Measurements from ENCODE around the gene DNAJC7.

The DNAJC7 gene, protein sequence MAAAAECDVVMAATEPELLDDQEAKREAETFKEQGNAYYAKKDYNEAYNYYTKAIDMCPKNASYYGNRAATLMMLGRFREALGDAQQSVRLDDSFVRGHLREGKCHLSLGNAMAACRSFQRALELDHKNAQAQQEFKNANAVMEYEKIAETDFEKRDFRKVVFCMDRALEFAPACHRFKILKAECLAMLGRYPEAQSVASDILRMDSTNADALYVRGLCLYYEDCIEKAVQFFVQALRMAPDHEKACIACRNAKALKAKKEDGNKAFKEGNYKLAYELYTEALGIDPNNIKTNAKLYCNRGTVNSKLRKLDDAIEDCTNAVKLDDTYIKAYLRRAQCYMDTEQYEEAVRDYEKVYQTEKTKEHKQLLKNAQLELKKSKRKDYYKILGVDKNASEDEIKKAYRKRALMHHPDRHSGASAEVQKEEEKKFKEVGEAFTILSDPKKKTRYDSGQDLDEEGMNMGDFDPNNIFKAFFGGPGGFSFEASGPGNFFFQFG

DNA sequence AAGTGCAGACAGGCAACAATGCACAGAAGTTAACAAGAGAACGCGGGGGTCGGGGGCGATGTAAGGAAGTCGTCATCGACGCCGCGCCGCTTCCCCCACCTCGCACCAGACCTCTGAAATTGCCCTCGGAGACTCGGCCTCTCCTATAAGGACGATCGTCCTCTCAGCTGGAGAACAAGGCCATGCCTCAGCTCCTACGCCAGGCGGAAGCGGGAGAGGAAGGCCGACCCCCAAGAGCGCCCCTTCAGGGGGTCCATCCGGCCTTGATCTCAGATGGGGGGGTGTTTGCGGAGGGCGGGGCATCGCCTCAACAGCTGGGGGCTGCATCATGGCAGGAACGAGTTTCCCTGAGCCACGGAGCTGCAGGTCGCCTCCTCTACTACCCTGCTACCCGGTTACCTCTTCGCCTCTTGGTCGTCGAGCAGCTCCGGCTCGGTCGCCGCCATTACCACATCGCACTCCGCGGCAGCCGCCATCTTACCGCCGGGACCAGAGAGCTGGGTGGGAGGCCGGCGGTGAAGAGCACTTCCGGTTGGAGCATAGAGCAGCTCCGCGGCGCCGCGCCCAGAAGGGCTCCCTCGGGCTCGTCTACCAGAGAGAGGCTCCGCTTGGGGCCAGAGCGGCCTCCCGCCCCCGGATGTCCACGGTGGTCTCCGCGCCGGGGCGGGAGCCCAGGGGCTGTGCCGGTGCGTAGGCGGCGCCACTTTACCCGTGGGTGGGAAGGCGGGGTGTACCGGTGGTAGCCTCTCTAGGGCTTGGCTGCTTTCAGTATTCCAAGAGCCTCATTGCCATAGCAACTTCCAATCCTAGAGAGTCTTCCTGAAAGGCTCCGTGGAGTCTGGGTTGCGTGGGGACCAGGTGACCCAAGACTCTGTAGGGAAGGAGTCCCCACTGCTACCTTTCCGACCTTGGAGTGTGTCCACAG is at the start of gene DNAJC7:
Gene DNAJC7, minus strand, starts transcription at position 499 of the 925 bp plus-strand sequence. Its CDS starts 23 bp downstream, at position 476.
- DNase-seq = peak; percentile 95

DNA sequence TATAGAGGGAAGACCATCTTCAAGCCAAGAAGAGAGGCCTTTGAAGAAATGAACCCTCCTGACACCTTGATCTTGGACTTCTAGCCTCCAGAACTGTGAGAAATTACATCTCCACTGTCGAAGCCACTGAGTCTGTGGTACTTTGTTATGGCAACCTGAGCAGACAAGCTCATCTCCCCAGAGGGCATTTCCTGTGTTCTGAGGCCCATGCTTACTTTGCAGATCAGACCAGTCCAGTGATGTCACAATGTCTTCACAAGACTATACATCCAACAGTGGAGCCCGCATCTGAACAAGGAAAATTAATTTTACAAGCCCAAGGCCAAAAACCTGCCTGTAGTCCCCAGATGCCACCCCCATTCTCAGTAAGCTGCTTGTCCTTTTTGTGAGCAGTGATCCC is 48.0 kb upstream of the DNAJC7 start:
- no peak for DNase-seq

DNA sequence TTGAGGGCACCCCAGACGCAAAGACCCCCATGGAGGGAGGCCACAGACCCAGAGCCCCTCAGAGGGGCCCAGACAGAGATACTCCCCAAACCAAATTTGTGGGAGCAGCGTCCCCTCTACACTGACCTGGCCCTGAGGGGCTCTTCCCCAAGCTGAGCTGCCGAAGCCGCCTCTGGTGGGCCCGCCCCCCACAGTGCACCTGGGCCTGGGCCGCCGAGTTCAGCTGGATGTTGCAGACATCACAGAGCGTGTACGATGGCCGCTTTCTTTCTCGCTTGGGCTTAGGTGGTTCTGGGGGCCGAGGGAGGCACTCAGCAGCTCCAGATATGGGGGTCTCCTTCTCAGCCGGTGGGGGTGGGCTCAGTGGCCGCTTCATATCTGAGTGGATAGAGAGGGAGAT is 45.4 kb upstream of the DNAJC7 start:
- no peak for DNase-seq

- DNase-seq = no peak
Measured at GRCh38 chr17:42061646-42062487, 44.6 kb upstream of the DNAJC7 start.

- no peak for DNase-seq
Measured at GRCh38 chr17:42060231-42060630, 43.0 kb upstream of the DNAJC7 start.

DNA sequence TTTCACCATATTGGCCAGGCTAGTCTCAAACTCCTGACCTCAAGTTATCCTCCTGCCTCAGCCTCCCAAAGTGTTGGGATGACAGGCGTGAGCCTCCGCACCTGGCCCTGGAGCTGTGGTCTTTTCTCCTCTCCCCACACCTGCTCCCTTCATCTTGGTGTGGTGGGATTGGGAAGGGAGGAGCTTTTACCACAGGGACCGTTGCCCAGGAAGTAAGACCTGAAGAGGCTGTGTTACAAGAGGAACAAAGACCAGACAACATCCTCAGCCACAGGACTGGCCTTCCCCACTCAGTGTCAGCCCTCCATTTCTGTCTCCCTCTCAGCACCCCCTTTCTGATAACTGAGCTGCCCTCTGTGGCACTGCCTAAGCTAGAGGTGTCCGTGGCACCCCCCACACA is 42.6 kb upstream of the DNAJC7 start:
- no peak for DNase-seq

GRCh38 chr17:42058063-42058462 is 40.8 kb upstream of the DNAJC7 start:
- no peak for DNase-seq

DNA sequence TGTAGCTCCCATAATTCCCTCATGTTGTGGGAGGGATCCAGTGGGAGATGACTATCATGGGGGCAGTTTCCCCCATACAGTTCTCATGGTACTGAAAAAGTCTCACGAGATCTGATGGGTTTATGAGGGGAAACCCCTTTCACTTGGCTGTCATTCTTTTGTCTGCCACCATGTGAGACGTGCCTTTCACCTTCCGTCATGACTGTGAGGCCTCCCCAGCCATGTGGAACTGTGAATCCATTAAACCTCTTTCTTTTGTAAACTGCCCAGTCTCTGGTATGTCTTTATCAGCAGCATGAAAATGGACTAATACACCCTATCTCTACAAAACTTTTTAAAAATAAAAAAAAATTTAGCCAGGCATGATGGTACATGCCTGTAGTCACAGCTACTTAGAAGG is 39.4 kb upstream of the DNAJC7 start:
- no peak for DNase-seq

- no peak for DNase-seq
Measured at GRCh38 chr17:42055496-42055895, 38.3 kb upstream of the DNAJC7 start.

DNA sequence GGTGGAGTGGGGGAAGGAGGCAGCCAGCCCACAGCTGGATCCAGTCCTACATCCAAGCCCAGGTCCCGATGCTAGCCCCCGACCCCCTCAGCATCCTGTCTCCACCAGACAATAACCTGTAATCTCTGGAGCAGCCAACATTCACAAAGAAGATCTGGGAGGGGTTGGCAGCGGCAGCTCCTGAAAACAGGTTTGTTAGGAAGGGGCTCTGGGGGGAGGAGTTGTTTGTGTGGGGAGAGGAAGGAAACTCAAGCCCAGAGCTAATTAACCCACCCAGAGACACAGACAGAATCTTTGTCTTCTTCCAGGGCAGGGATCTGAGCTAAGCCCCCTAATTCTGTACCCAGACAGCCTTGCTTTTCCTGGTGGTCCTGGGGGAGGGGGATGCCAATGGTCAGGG is 37.8 kb upstream of the DNAJC7 start:
- DNase-seq = no peak

DNA sequence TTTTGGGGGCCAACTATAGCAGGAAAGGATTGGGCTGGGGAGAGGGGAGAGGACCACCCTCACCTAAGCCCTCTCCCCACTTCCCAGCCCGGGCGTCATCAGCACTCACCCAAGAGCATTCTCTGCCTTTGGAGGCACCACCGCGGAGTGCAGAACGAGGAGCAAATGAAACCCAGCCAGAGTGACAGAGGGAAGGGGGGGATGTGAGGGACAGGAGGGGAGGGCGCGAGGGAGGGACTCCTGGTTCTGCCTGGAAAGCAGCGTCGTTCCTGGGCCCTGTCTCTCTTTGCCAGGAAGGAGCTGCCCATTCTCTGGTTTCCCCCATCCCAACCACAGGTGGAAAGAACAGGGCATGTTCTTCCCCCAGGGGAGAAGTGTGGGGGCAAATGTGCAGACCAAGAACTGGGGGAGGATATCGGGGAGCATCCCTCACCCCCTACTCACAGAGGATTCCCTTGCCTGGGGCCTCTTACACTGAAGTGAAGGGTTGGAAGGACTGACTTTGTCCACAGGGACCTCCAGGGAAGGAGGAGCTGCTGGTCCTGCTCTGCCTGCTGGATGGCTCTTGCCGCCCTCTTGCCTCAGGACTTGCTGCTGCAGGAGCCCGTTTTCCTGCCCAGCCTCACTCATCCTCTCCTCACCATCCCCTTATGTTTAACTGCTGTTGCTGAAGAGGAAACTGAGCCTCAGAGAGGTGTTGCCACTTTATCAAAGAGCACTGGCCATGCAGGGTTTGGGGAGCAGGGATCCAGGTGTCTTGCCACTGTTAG is 36.7 kb upstream of the DNAJC7 start:
- no peak for DNase-seq

DNA sequence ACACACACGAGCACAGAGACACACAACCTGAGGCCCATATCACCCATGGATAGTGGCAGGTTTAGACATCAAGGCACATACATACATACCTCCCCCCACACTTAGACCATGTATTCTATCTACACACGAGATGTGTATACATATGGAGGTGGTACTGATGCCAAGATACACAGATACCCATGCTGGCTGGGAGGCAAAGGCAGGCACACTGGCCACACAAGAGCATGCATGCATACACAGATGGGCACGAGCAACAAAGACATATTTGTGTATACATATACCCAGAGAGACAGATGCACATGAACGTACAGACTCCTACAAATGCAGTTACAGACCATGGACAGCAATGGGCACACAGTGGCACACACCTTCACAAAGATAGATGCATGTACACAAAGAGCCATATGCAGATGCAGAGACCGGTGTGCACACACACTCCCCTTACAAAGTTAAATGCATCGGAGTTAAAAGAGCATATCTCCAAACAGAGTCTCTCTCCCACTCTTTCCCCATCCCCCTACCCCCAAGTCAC is 35.2 kb upstream of the DNAJC7 start:
- no peak for DNase-seq

DNA sequence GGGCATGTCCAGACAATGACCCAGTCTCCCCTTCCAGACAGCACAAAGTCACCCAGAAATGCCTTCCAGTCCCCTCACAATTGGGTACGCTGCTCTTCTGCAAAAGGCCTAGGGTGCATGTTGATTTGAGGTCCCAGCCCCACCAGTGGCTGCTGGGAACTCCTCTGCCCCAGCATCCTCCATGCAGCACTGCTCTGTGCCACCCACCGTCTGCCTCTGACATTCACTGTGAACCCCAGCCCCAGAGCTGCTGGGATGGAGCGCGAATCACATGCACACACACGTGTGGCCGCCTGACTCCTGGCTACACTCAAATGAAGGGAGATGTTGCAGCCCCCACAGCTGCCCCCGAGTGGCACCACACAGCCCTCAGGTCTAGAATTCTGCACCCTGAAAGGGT is 34.4 kb upstream of the DNAJC7 start:
- no peak for DNase-seq

- DNase-seq = no peak
Measured at GRCh38 chr17:42051013-42051400, 33.8 kb upstream of the DNAJC7 start.

DNA sequence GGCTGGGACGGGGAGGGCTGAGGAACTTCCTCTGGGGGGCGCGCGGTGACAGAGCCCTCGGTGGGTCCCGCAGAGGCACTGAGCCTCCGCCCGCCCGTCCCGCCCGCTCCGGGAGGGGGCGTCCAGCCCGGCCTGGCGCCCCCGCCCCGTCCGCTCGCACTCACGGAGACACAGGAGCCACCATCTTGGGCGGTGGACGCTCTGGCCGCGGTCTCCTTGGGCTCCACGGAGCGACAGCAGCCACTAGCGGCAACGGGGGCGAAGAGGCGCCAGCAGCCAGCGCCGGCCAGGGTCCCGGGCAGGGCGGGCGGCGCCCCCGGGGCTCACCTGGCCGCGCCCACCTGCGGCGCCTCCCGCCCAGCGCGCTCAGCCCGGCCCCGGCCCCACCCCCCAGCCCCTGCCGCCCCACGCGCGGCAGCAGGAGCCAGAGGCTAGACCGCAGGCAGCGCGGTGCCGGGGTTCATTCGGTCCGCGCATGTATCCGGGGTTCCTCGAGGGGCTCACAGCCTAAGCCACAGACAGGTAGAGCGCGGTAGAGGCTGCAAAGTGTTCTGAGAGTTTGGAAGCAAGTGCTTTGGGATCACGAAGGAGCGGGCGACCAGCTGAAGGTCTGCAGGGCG is 33.3 kb upstream of the DNAJC7 start, which contains the start of gene C17orf113:
Gene C17orf113, minus strand, starts transcription at position 209 of the 620 bp plus-strand sequence. CDS start 7,225 bp downstream, outside the sequence.
- DNase-seq = peak; percentile 68

GRCh38 chr17:42049834-42050392 is 32.7 kb upstream of the DNAJC7 start:
- DNase-seq = no peak

DNA sequence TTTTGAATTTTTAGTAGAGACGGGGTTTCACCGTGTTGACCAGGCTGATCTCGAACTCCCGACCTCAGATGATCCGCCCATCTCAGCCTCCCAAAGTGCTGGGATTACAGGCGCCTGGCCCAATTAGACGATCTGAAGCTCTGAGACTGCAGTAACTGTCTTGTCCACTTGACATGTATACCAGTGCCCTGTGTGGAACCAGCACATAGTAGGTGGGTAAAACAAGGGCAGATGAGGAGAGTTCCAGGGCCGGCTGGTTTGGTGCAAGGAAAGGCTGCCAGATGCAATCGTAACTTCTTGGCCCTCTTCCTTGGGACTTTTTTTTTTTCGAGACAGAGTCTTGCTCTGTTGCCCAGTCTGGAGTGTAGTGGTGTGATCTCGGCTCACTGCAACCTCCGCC is 30.1 kb upstream of the DNAJC7 start:
- no peak for DNase-seq

GRCh38 chr17:42045719-42046118 is 28.5 kb upstream of the DNAJC7 start:
- DNase-seq = no peak

- no peak for DNase-seq
Measured at GRCh38 chr17:42042598-42043319, 25.5 kb upstream of the DNAJC7 start.

DNA sequence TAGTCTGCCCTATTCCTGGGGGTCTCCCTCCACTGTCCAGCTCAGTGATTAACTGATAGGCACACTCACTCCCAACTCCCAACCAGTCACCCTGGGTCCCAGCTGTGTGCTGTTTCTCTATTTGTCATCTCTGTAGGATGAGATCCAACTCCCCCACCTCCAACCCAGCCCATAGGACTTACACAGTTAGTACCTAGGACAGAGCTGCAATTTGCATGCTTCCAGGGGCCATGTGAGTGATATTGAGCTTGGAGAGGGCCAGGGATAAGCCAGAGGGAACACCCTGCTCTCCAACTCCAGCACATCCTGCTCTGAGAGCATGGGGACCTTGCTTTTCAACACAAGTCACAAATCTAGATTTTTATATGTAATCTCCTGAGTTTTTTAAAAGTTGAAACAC is 24.4 kb upstream of the DNAJC7 start:
- no peak for DNase-seq

All from suppressor macrophage treated with lipopolysaccharide for 4 hours (primary cell).